ENCODE measurements around the gene SEPTIN5. TPM values are rescaled to one million over a fixed set of nuclear protein-coding genes. Genes with fewer than 3 reads are reported as not detected.

Gene SEPTIN5
- polyA plus RNA-seq, 4 donors, result 33.6 to 37.5 (median 34.6) TPM

- no peak for DNase-seq (ENCODE audit: low read depth in 4 of 4, low spot score in 3 of 4)
Observed at GRCh38 chr22:19757985-19758895, 43.9 kb downstream of the SEPTIN5 start.

- DNase-seq (ENCODE audit: low read depth in 4 of 4, low spot score in 3 of 4), result no peak
Observed at GRCh38 chr22:19758896-19759426, 44.7 kb downstream of the SEPTIN5 start.

GRCh38 chr22:19759427-19760057 is 45.2 kb downstream of the SEPTIN5 start:
- DNase-seq (ENCODE audit: low read depth in 4 of 4, low spot score in 3 of 4), result no peak

- DNase-seq (ENCODE audit: low read depth in 4 of 4, low spot score in 3 of 4), result no peak
Observed at GRCh38 chr22:19760058-19760950, 46.0 kb downstream of the SEPTIN5 start, which contains the start of gene TBX1. Gene TBX1, plus strand, starts transcription at chr22:19760778. Its CDS starts 66 bp downstream, at chr22:19760844.

- DNase-seq (ENCODE audit: low read depth in 4 of 4, low spot score in 3 of 4), result no peak
Observed at GRCh38 chr22:19760951-19761724, 46.8 kb downstream of the SEPTIN5 start.

GRCh38 chr22:19761725-19762567 is 47.6 kb downstream of the SEPTIN5 start:
- DNase-seq (ENCODE audit: low read depth in 4 of 4, low spot score in 3 of 4), result no peak

GRCh38 chr22:19762568-19763457 is 48.5 kb downstream of the SEPTIN5 start:
- no peak for DNase-seq (ENCODE audit: low read depth in 4 of 4, low spot score in 3 of 4)

GRCh38 chr22:19763458-19764298 is 49.4 kb downstream of the SEPTIN5 start:
- DNase-seq (ENCODE audit: low read depth in 4 of 4, low spot score in 3 of 4), result no peak

GRCh38 chr22:19764299-19764593 is 49.9 kb downstream of the SEPTIN5 start:
- DNase-seq (ENCODE audit: low read depth in 4 of 4, low spot score in 3 of 4), result no peak

GRCh38 chr22:19764636-19765476 is 50.6 kb downstream of the SEPTIN5 start:
- DNase-seq (ENCODE audit: low read depth in 4 of 4, low spot score in 3 of 4), result no peak

- no peak for DNase-seq (ENCODE audit: low read depth in 4 of 4, low spot score in 3 of 4)
Observed at GRCh38 chr22:19765477-19766239, 51.4 kb downstream of the SEPTIN5 start.

GRCh38 chr22:19766240-19766510 is 51.9 kb downstream of the SEPTIN5 start:
- DNase-seq (ENCODE audit: low read depth in 4 of 4, low spot score in 3 of 4), result no peak

- no peak for DNase-seq (ENCODE audit: low read depth in 4 of 4, low spot score in 3 of 4)
Observed at GRCh38 chr22:19766511-19767426, 52.5 kb downstream of the SEPTIN5 start.

GRCh38 chr22:19767427-19768341 is 53.4 kb downstream of the SEPTIN5 start:
- DNase-seq (ENCODE audit: low read depth in 4 of 4, low spot score in 3 of 4), result no peak

Measured in right renal pelvis (tissue), 4 donors.